ENCODE results near the gene P2RY10.

The P2RY10 gene

GRCh38 chrX:78946178-78946931 is 1.2 kb downstream of the P2RY10 start:
- TF ChIP-seq, protein P1, sequence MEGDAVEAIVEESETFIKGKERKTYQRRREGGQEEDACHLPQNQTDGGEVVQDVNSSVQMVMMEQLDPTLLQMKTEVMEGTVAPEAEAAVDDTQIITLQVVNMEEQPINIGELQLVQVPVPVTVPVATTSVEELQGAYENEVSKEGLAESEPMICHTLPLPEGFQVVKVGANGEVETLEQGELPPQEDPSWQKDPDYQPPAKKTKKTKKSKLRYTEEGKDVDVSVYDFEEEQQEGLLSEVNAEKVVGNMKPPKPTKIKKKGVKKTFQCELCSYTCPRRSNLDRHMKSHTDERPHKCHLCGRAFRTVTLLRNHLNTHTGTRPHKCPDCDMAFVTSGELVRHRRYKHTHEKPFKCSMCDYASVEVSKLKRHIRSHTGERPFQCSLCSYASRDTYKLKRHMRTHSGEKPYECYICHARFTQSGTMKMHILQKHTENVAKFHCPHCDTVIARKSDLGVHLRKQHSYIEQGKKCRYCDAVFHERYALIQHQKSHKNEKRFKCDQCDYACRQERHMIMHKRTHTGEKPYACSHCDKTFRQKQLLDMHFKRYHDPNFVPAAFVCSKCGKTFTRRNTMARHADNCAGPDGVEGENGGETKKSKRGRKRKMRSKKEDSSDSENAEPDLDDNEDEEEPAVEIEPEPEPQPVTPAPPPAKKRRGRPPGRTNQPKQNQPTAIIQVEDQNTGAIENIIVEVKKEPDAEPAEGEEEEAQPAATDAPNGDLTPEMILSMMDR (IDR thresholded peaks at IDR 0.05; ENCODE audit: low read depth, low read length, missing control alignments), result no peak
- no peak for DNase-seq (ENCODE audit: low read depth)
- H3K4me3 ChIP-seq (ENCODE audit: low read depth, low read length), result no peak overlapping the region
- in situ Hi-C loops (cut with HindIII; ENCODE audit: low sequenced_read_pairs), result no loop called here

- no peak for DNase-seq (ENCODE audit: low read depth)
- no peak overlapping the region for H3K4me3 ChIP-seq (ENCODE audit: low read depth, low read length)
- in situ Hi-C loops (cut with HindIII; ENCODE audit: low sequenced_read_pairs), result no loop called here
- TF ChIP-seq, protein P1 (IDR thresholded peaks at IDR 0.05; ENCODE audit: low read depth, low read length, missing control alignments), result no peak
Measured at GRCh38 chrX:78950009-78950835, 5.0 kb downstream of the P2RY10 start.

DNA sequence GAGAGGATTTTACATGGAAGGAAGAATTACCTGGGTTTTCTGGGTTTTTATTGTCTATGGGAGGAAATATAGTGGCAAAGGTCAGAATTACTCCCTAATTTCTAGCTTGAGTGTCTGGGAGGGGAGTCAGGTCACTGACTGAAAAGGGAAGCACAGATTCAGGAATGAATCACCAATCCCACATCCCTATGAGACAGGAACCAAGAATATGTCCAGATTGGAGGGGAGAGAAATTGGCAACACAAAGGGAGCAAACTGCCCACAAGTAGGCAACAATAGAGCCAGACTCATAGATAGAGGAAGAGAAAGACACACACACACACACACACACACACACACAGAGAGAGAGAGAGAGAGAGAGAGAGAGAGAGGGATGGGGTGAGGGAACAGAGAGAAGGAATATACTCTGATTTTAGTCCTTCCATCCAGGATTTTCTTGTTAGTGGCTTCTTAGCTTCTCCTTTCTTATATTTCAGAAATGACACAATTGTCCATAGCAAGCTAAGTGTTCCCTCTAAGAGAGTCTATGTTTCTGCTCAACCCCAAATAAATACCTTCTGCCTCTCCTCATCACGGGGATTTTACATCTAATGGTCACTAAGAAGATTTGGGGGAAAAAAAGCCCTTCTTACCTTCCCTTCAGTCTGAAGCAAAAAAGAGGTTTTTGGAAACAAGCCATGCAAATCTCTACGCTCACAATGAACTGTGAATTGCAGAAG is 12.0 kb downstream of the P2RY10 start:
- in situ Hi-C loops (cut with HindIII; ENCODE audit: low sequenced_read_pairs), result no loop called here
- TF ChIP-seq, protein P1 (IDR thresholded peaks at IDR 0.05; ENCODE audit: low read depth, low read length, missing control alignments), result no peak
- no peak overlapping the region for H3K4me3 ChIP-seq (ENCODE audit: low read depth, low read length)
- no peak for DNase-seq (ENCODE audit: low read depth)

GRCh38 chrX:78957768-78958130 is 12.6 kb downstream of the P2RY10 start:
- TF ChIP-seq, protein P1 (IDR thresholded peaks at IDR 0.05; ENCODE audit: low read depth, low read length, missing control alignments), result no peak
- no peak for DNase-seq (ENCODE audit: low read depth)
- in situ Hi-C loops (cut with HindIII; ENCODE audit: low sequenced_read_pairs), result no loop called here
- H3K4me3 ChIP-seq (ENCODE audit: low read depth, low read length), result no peak overlapping the region

DNA sequence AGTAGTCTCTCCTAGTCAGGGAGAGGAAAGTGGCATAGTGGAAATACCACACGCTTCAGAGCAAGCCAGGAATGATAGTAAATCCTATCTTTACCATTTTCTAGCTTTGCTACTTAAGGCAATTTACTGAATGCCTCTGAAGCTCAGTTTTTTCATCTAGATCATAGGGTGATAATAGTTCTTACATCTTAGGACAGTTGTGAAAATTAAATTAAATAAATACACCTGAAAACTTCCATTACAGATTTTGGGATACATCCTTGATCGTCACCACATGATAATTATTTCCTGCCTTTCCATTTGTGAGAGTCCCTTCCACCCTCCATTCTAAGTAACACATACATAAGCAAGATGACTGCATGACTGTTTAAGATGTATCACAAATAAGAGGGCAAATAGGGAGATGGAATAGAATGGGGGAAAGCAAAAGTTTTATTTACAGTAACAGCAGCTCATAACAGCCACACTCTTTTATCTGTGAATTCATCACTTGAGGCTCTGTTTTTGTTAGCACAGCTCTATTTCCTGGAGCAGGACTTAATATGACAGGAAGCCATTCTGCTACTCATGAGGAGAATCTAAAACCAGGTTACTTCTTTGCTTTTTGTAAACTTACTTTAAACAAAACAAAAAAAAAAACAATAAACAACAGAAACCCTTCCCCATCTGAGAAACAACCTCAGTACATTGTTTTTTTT is 13.4 kb downstream of the P2RY10 start:
- in situ Hi-C loops (cut with HindIII; ENCODE audit: low sequenced_read_pairs), result no loop called here
- H3K4me3 ChIP-seq (ENCODE audit: low read depth, low read length), result no peak overlapping the region
- no peak for DNase-seq (ENCODE audit: low read depth)
- TF ChIP-seq, protein P1 (IDR thresholded peaks at IDR 0.05; ENCODE audit: low read depth, low read length, missing control alignments), result no peak

DNA sequence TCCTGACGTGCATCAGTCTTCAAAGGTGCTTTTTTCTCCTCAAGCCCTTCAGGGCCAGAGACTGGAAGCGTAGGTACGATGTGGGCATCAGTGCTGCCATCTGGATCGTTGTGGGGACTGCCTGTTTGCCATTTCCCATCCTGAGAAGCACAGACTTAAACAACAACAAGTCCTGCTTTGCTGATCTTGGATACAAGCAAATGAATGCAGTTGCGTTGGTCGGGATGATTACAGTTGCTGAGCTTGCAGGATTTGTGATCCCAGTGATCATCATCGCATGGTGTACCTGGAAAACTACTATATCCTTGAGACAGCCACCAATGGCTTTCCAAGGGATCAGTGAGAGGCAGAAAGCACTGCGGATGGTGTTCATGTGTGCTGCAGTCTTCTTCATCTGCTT is 15.7 kb downstream of the P2RY10 start:
- DNase-seq (ENCODE audit: low read depth), result no peak
- in situ Hi-C loops (cut with HindIII; ENCODE audit: low sequenced_read_pairs), result no loop called here
- TF ChIP-seq, protein P1 (IDR thresholded peaks at IDR 0.05; ENCODE audit: low read depth, low read length, missing control alignments), result no peak
- H3K4me3 ChIP-seq (ENCODE audit: low read depth, low read length), result no peak overlapping the region

All from astrocyte of the cerebellum (primary cell).